Endothelial cell of umbilical vein (primary cell): Measurements from ENCODE around the gene MMADHC. TPM values are rescaled to one million over a fixed set of nuclear protein-coding genes. Genes with fewer than 3 reads are reported as not detected.

Source experiments
- BruUV-seq: library from RNA; stranded (reverse); fragments of 400-500 nt; replicated peaks from 2 replicates; lab custom pipeline; 2021; lab: Mats Ljungman, UMichigan
- CTCF ChIA-PET: fragments of 300-600, 350-600 bp; sonication (Branson Sonifier 250); formaldehyde crosslinking; loops from one replicate; lab custom pipeline; 2021; ENCODE audit warnings: antibody characterized with exemption, inconsistent platforms; lab: Charles Lee
- POLR2A ChIA-PET: fragments of 300-600, 350-600 bp; sonication (Branson Sonifier 250); formaldehyde crosslinking; loops from one replicate; lab custom pipeline; 2021; ENCODE audit warnings: antibody characterized with exemption, inconsistent platforms; lab: Charles Lee
- DNase-seq: peaks from one replicate; pipeline ENCODE4 v3.0.0-alpha.2; 2011; ENCODE audit warnings: low read depth, low spot score
- FAIRE-seq: peaks from 2 replicates; lab custom pipeline; 2011; peaks lifted over from hg19 to GRCh38; lab: Jason Lieb, UNC
- H2AFZ ChIP-seq: 2 replicates; pipeline ENCODE4 v1.6.0; 2012; ENCODE audit warnings: low read depth, low read length, control low read depth, inconsistent platforms
- H3K27ac ChIP-seq: 2 replicates; pipeline ENCODE4 v1.5.1; 2011; ENCODE audit warnings: low read depth, mild to moderate bottlenecking, control low read depth, low read length, moderate library complexity; ENCODE audit not compliant: insufficient read depth
- H3K27me3 ChIP-seq, 2 experiments: 2 replicates each; pipeline versions ENCODE4 v1.6.0 to v1.6.1; 2011; ENCODE audit warnings: low read length in 2 of 2, mixed read lengths in 1 of 2; ENCODE audit not compliant: control insufficient read depth in 2 of 2, insufficient read depth in 2 of 2
- H3K36me3 ChIP-seq, 2 experiments: 2 replicates in 1 of 2; 3 replicates in 1 of 2; pipeline ENCODE4 v1.5.1; 2011; ENCODE audit warnings: low read length in 2 of 2, mild to moderate bottlenecking in 1 of 2, moderate library complexity in 1 of 2; ENCODE audit not compliant: control insufficient read depth in 2 of 2, insufficient read depth in 2 of 2; ENCODE audit errors: extremely low read depth in 1 of 2
- H3K4me1 ChIP-seq: 3 replicates; pipeline ENCODE4 v1.5.1; 2011; ENCODE audit warnings: mild to moderate bottlenecking, low read length; ENCODE audit not compliant: control insufficient read depth, insufficient read depth; ENCODE audit errors: extremely low read depth
- H3K4me2 ChIP-seq: 2 replicates; pipeline ENCODE4 v1.6.1; 2011; ENCODE audit warnings: low read length, control low read depth, mixed read lengths; ENCODE audit not compliant: insufficient read depth
- H3K4me3 ChIP-seq, 3 experiments: fragments of 200-600 bp in 1 of 3; sonication (generic), shearing (Covaris generic) in 1 of 3; replicated peaks in 1 of 3; 2 replicates each; pipeline ENCODE4 v1.5.1; 2011 to 2016; ENCODE audit warnings: control low read depth in 3 of 3, low read length in 3 of 3, mild to moderate bottlenecking in 2 of 3, inconsistent platforms in 1 of 3, low read depth in 1 of 3, moderate library complexity in 1 of 3; ENCODE audit not compliant: insufficient read depth in 1 of 3
- H3K79me2 ChIP-seq: 2 replicates; pipeline ENCODE4 v1.6.0; 2012; ENCODE audit warnings: low read length, inconsistent platforms; ENCODE audit not compliant: control insufficient read depth, insufficient read depth
- H3K9ac ChIP-seq: replicated peaks from 2 replicates; pipeline ENCODE3; 2011; ENCODE audit warnings: low read length, control low read depth; ENCODE audit not compliant: insufficient read depth; ENCODE audit errors: extremely low read depth
- H3K9me1 ChIP-seq: replicated peaks from 3 replicates; pipeline ENCODE4 v1.6.0; 2011; ENCODE audit warnings: mild to moderate bottlenecking, low read length; ENCODE audit not compliant: control insufficient read depth, insufficient read depth; ENCODE audit errors: extremely low read depth
- H3K9me3 ChIP-seq: replicated peaks from 2 replicates; pipeline ENCODE4 v1.5.1; 2012; ENCODE audit warnings: low read length, inconsistent platforms; ENCODE audit not compliant: control insufficient read depth, insufficient read depth
- H4K20me1 ChIP-seq: replicated peaks from 2 replicates; pipeline ENCODE3; 2011; ENCODE audit warnings: mild to moderate bottlenecking, low read length; ENCODE audit not compliant: control insufficient read depth, insufficient read depth; ENCODE audit errors: extremely low read depth
- EZH2 ChIP-seq: IDR thresholded peaks from 2 replicates; pipeline ENCODE4 v1.6.1; 2012; ENCODE audit warnings: borderline replicate concordance, low read depth, mild to moderate bottlenecking, moderate library complexity, low read length, inconsistent platforms; ENCODE audit not compliant: severe bottlenecking
- FOS ChIP-seq: IDR thresholded peaks from 2 replicates; pipeline ENCODE4 v1.6.1; 2011; ENCODE audit warnings: mild to moderate bottlenecking, low read length, moderate library complexity, borderline replicate concordance; ENCODE audit not compliant: insufficient read depth
- GATA2 ChIP-seq: IDR thresholded peaks from 2 replicates; pipeline ENCODE4 v1.7.0; 2011; ENCODE audit warnings: low read depth, mild to moderate bottlenecking, moderate library complexity, mixed read lengths, low read length; ENCODE audit not compliant: insufficient read length, insufficient read depth
- JUN ChIP-seq: IDR thresholded peaks from 2 replicates; pipeline ENCODE4 v1.6.1; 2011; ENCODE audit warnings: borderline replicate concordance, low read depth; ENCODE audit not compliant: insufficient read length, insufficient read depth
- MAX ChIP-seq: IDR thresholded peaks from 2 replicates; pipeline ENCODE4 v1.6.1; 2011; ENCODE audit not compliant: insufficient read depth, insufficient read length
- MYC ChIP-seq: IDR thresholded peaks from one replicate; pipeline ENCODE4 v1.6.1; 2011; ENCODE audit warnings: mild to moderate bottlenecking, low read depth, low read length
- POLR2A ChIP-seq: IDR thresholded peaks from 2 replicates; pipeline ENCODE4 v1.6.1; 2012; ENCODE audit warnings: low read depth, mild to moderate bottlenecking, control low read depth, low read length
- POLR2AphosphoS5 ChIP-seq: IDR thresholded peaks from 2 replicates; pipeline ENCODE4 v1.6.1; 2012; ENCODE audit warnings: low read depth, mild to moderate bottlenecking, control low read depth, low read length, moderate library complexity; ENCODE audit not compliant: insufficient read depth
- dilution Hi-C: fragments of 300-500 bp; cut with MboI; formaldehyde crosslinking; loops from one replicate; pipeline ENCODE4 v1.15.0; 2019; ENCODE audit warnings: low sequenced_read_pairs; ENCODE audit not compliant: extremely low pct_ligation_motif_present
- intact Hi-C: fragments of 100-400 bp; cut with micrococcal nuclease; formaldehyde crosslinking; loops from one replicate; pipeline ENCODE4 v1.10.0; 2022
- polyA plus RNA-seq, 4 experiments: library from polyadenylated mRNA; depleted of rRNA in 3 of 4; stranded (reverse) in 3 of 4; unstranded in 1 of 4; fragments of >200 nt; gene quantifications; 2 replicates each; pipeline versions ENCODE4 v1.2.1 to v1.2.3, GENCODE V29; 2011 to 2012; ENCODE audit warnings: missing spikeins in 1 of 4
- total RNA-seq: library from RNA; stranded (reverse); gene quantifications from 2 replicates; pipeline ENCODE4 v1.2.3, GENCODE V29; 2021
- TF ChIP-seq, protein P1 (sequence below), 2 donors: IDR thresholded peaks; 1 replicate in 1 of 2; 2 replicates in 1 of 2; pipeline ENCODE4 v1.5.1; 2011; ENCODE audit warnings: low read length in 2 of 2, mild to moderate bottlenecking in 2 of 2, moderate library complexity in 2 of 2, control low read depth in 1 of 2, inconsistent platforms in 1 of 2, low read depth in 1 of 2; ENCODE audit not compliant: insufficient read depth in 1 of 2; ENCODE audit errors: extremely low read depth in 1 of 2

Gene MMADHC
- total and polyA plus RNA-seq, 2 donors (not counting 3 experiments of a cell fraction or from before 2014, with no cell fraction given), result 53.4 to 115 TPM

- no peaks in the 10 kb centered on the region for H3K36me3 ChIP-seq
- no peak overlapping the region for H3K4me2 ChIP-seq
- dilution Hi-C loops, result no loop called here
- no peaks in the 10 kb centered on the region for H3K27me3 ChIP-seq
- H3K27ac ChIP-seq, result peak overlapping the region; percentile 4
- no peak overlapping the region for H3K9ac ChIP-seq
- no peaks in the 10 kb centered on the region for H3K9me1 ChIP-seq
- POLR2A ChIA-PET, result interaction anchor here (1.0 kb wide), 1 partner anchor 877 kb away, joined by 3 read pairs; no protein-coding TSS in a partner anchor
- H4K20me1 ChIP-seq, result no peaks in the 10 kb centered on the region
- no peaks in the 10 kb centered on the region for H3K79me2 ChIP-seq
- no peak overlapping the region for H3K4me3 ChIP-seq
- intact Hi-C loops, result loop anchor here (1.0 to 10.0 kb wide), 16 partner anchors 118 to 1840 kb away; partner anchors contain the start of gene RND3
- FAIRE-seq (no peak), DNase-seq (no peak)
- H2AFZ ChIP-seq, result peak overlapping the region; percentile 69
- H3K9me3 ChIP-seq, result no peaks in the 10 kb centered on the region
- BruUV-seq, result no TSS peak
- peaks cover 7% of the 10 kb centered on the region for H3K4me1 ChIP-seq
- CTCF ChIA-PET, result interaction anchor here (0.7 to 8.5 kb wide), 11 partner anchors 10 to 1642 kb away, joined by 3 to 120 read pairs (median 4); partner anchors contain the start of gene MMADHC
- TF ChIP-seq POLR2A (no peak), MAX (no peak), MYC (no peak), JUN (no peak), GATA2 (no peak), POLR2AphosphoS5 (no peak), EZH2 (no peak), FOS (no peak)
- TF ChIP-seq, protein P1, sequence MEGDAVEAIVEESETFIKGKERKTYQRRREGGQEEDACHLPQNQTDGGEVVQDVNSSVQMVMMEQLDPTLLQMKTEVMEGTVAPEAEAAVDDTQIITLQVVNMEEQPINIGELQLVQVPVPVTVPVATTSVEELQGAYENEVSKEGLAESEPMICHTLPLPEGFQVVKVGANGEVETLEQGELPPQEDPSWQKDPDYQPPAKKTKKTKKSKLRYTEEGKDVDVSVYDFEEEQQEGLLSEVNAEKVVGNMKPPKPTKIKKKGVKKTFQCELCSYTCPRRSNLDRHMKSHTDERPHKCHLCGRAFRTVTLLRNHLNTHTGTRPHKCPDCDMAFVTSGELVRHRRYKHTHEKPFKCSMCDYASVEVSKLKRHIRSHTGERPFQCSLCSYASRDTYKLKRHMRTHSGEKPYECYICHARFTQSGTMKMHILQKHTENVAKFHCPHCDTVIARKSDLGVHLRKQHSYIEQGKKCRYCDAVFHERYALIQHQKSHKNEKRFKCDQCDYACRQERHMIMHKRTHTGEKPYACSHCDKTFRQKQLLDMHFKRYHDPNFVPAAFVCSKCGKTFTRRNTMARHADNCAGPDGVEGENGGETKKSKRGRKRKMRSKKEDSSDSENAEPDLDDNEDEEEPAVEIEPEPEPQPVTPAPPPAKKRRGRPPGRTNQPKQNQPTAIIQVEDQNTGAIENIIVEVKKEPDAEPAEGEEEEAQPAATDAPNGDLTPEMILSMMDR (IDR thresholded peaks at IDR 0.05; ENCODE audit: extremely low read depth in 1 of 2, insufficient read depth in 1 of 2, low read depth in 1 of 2, low read length in 2 of 2), result no peak
Observed at GRCh38 chr2:149597050-149597667, 9.6 kb upstream of the MMADHC start.
